Measurements from ENCODE around the gene CDH16.
"Not testable (repeated sequence)": the region's sequence is repeated elsewhere in the genome, so short reads cannot be mapped to it uniquely, and the experiment has no call there.

Gene CDH16

DNA sequence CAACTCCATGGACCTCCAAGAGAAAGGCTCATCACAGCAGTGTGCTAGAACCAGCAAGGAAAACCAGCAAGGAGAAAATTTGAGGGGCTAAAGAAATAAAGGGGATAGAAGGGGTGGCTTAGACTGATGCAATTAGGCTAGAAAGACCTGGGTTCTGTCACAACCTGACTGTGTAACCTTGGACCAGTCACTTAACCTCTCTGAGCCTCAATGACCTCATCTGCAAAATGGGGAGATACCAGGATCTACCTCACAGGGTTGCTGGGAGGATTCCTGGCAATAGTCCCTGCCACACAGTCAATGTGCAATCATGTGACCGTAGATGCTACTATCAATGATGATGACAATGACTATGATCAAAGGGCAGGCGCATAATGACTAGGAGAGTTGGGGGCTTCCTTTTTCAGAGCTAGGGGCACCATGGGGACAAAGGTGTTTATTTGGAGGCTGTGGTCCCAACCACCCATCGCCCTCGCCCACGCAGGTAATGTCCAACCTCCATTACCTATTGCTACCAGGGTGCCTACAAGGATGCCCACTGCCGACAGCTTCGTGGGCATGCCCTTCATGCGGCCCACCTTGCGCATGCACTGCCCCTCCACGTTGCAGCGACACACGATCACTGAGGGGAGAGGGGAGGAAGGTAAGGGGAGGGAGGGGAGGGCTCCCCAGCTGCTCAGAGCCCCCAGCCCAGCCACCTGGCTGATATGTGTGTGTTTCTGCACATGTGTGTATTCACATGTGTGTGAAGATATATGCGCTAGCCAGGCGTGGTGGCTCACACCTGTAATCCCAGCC, 9.7 kb downstream of the CDH16 start:
- DNase-seq (ENCODE audit: low spot score) = no peak

DNA sequence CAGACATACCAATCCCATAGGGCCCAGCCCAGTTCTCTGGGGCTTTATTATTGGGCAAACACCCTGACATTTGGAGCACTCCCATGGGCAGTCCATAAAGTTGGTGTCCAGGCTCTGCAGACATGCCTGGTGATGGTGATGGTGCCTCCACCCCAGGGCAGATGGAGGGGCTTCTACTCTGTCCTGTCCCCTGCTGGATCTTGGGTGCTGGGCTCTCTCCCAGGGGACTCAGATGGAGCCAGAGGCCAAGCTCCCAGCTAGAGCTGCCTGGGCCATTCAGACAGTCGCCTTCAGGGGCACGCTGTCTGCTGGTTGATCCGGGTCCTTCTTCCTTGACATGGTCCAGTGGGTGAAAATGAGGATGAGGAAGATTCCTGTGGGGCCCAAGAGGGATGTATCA, 10.6 kb downstream of the CDH16 start:
- DNase-seq (ENCODE audit: low spot score) = no peak

DNA sequence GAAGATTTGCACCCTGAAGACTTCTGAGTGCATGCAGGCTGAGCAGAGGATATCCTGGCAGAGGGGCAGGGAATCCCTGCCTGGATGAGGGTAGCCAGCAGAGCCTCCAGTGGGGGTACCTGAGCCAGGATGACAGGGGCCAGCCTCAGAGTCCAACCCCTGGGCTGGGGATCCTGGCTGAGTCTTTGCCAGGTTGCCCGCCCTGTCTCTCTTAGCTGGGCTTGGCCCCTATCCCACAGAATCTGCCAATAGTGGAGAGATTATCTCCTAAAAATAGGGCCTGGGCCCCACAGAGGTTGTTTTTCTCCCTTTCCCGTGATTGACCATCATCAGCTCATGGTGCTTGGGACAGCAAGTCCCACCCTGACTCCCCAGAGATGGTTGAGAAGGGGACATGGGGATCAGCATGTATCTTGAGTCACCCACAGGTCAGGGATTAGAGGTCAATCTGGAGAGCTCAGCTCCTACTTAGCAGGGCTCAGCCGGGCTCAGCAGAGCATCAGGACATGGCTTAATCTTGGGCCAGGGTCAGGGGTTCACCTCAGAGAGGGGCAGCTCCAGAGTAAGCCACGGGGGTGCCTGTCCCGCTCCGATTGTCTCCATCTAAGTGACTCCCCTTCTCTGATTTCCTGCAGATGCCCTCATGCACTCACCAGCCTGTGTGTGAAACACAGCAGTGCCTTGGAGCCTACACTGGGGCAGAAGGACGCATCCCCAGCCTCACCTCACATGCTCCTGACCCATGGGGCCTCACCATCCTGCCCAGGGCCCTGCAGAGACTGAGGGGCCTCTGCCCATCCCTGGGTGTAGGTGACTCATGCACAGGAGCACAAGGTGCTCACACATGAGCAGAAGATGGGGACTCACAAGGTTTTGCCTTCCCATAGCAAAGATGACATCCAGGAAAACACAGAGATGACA, 11.5 kb downstream of the CDH16 start:
- no peak for DNase-seq (ENCODE audit: low spot score)

DNA sequence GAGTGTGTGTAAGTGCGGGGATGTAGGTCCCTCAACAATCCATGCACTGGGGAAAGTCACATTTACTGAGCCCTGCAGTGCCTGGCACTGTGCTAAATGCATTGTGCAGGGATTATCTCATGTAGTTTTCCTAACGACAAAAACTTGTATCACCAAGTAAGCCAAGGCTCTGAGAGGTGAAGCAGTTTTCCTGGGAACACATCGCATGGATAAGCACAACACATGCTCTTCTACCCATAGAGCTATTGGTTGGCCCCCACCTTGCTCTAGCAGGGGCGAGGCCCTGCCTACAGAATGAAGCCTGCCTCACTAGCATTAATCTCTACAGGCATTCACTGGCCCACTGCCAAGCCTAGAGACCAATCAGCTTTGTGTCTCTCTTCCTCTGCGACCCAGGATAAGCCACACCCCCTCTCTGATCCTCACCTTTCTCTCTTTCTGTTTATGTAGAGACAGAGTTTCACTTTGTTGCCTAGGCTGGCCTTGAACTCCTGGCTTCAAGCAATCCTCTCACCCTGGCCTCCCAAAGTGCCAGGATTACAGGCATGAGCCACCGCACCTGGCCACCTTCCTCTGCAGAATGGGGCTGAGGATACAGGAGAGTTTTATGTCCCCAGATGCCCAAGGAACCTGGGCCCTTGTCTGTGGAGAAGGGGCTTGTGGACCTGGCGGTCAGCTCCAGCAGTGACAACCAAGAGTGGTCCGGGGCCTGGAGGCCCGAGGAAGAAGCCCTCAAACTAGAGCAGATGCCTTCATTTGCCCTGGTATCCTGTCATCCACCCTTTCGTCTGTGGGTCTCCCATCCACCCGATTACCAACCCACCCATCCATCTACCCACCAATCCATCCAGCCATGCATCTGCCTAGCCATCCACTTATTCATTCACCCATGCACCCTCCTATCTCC, 12.8 kb downstream of the CDH16 start:
- no peak for DNase-seq (ENCODE audit: low spot score)

DNA sequence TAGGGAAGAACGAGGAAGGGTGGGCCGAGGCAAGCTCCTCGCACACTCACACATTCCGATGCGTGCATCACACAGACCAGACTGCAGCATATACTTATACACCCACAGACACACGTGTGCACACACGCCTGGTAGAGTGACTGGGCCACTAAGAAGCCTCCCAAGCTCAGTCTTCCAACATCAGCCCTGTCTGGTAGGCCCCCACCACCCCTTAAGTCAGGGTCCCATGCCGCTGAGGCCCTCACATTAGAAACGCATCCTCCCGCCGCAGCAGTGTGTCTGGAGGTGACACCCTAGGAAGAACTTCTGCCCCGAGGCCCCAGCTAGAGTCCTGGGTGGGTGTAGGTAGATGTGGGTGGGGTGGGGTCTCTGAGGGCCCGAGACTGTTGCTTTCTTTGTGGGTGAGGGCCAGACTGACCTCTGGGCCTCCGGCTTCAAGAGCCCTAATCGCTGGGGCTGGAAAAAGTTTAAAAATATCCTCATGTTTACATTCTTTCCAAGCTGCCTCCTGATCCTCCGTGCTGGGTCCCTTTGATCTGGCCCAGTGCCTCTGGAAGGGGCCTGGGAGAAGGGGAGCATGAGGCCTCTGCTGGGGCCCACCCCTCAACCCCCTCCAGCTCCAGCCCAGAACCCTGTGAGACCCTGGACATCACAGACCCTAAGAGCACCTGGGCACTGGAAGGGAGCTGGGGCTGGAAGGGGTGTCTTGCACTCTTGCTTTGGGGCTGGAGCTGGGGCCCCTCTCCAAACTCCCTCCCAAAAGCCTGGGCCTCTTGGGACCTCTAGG, 13.6 kb downstream of the CDH16 start:
- DNase-seq (ENCODE audit: low spot score) = no peak

DNA sequence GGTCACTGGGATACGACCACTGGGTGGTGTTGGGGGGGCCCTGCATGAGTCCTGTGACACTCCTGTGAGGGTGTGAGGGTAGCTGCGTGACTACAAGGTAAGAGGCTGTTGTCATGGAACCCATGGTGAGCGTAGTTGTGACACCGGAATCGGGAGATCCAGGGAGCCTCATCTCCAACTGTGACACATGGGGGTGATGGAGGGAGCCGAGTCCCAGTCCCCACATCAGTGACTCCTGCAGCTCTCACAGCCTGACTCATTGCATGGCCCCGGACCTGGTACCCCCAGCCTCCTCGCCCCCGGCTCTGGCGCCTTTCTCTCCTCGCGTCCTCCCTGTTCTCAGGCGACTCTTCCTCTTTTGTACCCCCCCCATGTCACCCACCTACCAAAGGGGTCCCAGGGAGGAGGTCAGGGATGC, 14.2 kb downstream of the CDH16 start:
- DNase-seq (ENCODE audit: low spot score) = no peak

DNA sequence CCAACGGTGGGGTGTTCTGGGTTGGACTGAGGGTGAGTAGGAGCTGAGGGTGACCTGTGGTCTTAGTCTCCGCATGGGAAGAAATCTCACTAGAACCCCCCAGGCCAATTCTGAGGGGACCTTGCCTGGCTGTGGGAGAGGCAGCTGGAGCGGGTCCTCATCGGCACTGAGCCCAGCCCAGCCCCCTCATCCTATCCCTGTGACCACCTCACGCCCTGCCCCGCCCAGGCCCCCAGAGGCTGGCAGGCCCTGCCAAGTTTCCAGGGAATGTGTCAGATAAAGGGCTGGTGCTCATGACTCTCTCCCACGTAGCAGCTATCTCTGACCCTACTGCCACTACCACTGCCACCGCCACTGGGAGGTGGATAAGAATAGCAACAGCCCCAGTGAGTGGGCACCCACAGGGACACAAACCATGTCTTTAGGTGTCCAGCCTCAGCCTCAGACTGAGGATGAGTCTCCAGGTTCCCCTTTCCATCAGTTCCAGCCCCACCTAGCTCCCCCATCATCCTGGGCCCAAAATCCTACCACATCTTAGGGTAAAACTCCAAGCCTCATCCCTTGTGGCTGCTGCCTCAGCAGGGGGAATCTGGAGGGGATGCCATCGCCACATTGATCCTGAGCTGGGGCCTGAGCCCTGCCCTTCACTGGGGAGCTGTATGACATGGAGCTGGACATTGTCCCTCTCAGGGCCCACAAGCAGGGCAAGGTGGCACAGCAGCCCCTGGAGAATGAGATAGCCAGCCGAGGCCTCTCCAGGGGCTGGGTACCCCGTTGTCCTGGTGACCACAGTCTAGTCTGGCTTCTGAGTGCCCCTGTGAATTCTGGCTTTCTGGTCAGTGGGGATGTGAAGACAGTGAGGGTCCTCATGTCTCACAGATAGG, 14.9 kb downstream of the CDH16 start:
- DNase-seq (ENCODE audit: low spot score) = no peak

DNA sequence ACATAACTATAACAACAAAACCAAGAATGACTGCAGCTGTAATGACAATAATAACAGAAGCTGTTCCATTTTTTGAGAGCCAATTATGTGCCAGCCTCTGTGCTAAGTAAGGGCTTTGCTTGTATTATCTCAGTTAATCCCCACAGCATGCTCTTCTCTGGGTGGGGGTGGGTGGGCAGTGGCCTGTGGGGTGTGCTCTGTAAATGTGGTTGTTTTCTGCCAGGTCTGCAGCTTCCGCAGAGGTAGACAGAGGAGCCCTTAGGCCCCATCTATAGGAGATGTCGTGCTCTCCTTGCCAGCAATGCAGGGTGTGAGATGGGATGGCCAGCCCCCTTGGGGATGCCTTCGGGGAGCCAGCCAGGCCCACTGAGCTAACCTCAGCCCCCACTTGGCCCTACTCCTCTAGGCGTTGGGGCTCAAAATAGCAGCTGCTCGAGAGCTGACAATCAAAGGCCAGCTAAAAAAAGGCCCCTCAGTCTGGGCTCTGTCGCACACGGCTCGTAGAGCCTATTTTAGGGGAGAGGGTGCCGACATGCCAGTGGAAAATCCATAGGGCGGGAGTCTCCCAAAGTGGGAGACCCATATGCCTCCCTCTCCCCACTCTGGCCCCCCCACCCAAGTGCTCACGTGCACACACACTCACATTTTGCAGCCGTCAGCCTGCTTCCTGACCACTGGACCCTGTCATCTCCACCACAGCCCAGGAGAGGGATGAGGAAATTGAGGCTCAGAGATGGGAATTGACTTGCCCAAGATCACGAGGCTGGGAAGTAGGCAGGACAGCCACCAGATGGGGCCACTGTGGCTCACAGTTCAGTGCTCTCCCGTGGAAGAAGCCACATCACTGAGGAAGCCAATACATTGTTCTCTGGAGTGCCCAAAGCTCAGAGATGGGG, 15.8 kb downstream of the CDH16 start:
- DNase-seq (ENCODE audit: low spot score) = no peak

DNA sequence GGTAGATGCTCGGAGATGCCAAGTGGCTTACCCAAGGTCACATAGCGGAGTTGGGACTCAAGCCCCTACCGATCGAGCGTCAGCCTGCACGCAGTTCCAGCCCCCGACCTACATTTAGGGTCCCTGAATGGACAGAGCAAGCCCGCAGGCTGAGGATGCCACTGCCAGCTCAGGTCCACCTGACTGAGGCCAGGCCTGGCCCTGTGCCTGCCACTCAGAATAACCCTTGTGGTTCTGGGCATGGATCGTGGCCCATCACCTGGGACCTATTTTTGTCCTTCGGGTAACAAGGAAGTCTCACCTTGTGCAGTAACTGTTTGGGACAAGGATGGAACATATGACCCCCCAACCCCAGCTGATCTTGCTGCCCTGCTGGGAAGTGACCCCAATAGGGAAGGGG, 17.1 kb downstream of the CDH16 start:
- DNase-seq (ENCODE audit: low spot score) = no peak

DNA sequence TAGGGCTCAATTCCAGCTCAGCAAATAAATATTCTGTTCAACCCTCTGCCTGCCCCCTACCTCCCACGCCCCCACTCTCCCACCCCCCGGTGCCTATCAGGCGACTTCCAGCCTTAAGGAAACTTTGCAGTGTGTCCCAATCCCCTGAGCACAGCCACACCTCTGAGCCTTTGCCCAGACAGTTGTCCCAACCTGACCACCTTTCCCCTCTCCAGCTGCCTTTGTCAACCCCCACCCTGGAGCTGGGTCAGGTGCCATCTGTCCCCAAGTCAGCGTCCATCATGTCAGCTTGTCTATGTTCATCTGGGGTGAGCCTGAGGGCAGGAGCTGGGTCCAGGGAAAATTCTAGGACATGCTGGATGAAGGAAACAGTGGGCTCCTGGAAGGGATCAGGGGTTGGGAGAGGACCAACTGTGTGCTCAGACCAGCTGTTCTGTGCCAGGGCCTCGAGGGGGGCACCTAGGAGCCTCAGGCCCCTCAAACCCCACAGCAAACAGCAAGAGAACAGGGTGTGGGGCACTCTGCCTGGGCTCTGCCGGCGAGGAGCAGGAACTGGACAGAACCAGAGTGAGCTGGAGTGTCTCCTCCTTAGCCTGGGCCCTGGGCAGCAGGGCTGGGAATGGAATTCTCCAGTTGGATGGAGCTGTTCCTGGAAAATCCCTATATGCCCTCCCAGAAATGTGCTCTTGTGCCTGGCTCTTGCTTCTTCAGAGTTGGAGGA, 17.8 kb downstream of the CDH16 start:
- no peak for DNase-seq (ENCODE audit: low spot score)

DNA sequence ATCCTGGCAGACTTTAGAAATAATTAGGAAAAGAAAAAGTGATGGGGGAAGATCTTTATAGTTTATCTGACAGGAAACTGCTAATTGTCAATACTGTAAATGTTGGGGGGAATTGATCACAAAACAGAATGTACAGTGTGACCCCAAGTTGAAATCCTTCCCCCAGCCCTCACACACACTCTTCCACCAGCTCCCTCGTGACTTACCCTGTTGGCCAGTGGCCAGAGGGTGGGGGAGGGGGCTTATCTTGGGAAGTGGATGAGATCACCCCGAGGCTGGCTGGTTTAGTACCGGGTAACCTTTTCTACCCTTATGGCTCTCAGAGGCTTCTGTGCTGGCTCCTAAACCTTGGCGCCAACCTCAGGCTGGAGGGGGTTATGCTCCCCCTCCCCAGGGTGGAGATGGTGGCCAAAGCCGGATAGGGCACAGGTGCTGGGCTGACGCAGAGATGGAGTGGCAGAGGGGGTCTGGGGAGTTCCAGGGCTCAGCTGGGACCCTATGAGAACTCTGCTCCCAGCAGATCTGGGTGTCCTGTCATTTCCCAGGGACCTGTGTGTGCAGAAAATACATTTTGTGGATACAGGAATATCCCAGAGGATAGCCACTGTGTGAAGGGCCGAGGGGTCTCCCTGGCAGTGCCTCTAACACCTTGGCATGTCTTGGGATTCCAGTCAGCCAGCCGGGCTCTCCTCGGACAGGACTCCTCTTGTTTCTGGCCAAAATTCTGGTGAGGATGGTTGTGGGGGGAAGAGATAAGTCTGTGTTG, 18.6 kb downstream of the CDH16 start:
- no peak for DNase-seq (ENCODE audit: low spot score)

DNA sequence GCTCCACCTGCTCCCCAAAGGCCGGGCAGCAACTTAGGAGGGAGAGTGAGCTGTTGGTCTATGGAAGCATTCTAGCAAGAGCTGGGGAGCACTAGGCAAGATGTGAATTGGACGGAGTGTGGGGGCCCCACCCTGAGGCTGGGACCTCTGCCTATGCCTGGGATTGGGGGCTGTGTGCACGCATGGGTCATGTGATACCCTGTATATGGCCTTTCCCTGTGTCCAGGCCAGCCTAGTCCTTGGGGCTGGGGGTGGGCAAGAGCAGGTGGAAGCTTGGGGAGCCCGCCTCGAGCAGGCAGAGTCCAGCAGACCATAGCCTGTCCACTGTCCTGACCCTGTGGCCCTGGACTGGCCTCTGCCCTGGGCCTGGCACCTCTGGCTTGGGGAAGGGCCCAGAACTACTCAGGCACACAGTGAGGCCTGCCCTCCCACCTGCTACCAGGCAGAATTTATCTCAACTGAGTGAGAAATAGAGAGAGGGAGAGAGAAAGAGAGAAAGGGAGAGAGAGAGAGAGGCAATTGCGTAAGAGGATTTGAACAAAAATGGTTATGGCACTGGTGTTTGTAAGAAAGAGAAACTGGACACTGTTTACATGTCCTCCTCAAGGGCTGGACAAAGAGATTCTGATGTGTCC, 19.3 kb downstream of the CDH16 start:
- no peak for DNase-seq (ENCODE audit: low spot score)

DNA sequence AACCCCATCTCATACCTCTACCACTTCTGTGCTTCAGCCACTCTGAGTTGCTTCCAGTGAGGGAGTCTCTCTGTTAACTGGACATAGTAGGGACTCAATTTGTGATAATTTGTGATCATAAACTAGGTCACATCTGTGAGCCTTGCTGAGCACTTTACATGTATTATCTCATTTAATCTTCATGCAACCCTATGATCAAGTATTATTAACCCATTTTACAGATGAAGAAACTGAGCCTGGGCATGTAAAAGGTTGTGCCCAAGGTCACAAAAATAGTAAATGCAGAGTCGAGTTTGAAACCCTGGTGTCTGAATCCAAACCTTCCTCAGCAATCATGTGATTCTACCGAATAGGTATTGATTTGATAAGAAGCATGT, 19.8 kb downstream of the CDH16 start:
- DNase-seq (ENCODE audit: low spot score) = no peak

DNA sequence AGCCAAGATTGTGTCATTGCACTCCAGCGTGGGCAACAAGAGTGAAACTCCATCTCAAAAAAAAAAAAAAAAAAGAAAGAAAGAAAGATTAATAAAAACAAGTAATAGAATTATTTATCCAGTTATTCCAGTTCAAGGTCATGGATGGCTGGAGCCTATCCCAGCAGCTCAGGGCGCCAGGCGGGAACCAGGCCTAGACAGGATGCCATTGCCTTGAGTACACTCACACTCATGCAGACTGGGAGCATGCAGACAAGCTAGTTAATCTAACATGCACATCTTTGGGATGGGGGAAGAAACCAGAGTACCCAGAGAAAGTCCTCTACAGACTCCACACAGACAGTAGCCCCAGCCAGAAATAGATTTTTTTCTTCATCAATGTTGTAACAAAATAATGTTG, 20.5 kb downstream of the CDH16 start:
- no peak for DNase-seq (ENCODE audit: low spot score)

DNA sequence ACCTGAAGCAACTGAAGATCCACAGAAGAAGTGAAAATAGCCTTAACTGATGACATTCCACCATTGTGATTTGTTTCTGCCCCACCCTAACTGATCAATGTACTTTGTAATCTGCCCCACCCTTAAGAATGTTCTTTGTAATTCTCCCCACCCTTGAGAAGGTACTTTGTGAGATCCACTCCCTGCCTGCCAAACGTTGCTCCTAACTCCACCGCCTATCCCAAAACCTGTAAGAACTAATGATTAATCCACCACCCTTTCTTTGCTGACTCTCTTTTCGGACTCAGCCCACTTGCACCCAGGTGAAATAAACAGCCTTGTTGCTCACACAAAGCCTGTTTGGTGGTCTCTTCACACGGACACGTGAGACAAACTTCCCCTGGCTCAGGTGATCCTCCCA, 22.0 kb downstream of the CDH16 start:
- DNase-seq (ENCODE audit: low spot score) = not testable (repeated sequence)

DNA sequence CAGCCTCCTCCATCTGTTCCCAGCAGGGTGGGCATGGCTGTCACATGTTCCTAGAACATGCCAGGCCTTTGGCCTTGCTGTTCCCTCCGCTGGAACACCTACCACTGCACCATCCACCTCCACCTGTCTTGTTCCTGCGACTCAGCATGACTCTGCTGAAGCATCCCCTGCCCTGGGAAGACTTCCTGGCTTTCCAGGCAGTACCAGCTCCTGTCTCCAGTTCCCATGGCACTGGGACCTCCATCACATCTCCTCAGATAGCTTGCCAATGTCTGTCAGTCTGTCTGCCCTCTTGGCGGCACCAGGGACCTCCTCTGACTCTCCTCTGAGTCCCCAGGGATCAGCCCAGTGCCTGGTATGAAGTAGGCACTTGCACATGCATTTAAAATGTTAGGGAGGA, 22.7 kb downstream of the CDH16 start:
- DNase-seq (ENCODE audit: low spot score) = no peak

DNA sequence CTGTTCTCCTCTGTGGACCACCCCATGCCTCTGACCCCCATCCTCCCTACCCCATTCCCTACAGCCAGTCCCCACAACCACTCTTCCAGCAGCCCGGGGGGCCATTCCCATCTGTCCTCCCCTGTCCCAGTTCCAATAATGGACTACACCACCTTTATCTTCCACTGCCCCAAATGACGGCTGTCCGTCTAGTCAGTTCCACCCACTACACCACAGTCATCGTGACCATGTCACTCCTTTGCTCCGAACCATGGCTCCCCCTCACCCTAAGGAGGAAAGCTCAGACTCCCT, 23.1 kb downstream of the CDH16 start:
- no peak for DNase-seq (ENCODE audit: low spot score)

Measured in ecto neural progenitor cell (in vitro differentiated cells).